ENCODE data around the gene NAA40.

- TF ChIP-seq CTCF (conservative IDR thresholded peaks at IDR 0.05; ENCODE audit: low read length) (no peak), EZH2phosphoT487 (IDR thresholded peaks at IDR 0.05; ENCODE audit: borderline replicate concordance) (no peak)
These were observed 52.8 kb downstream of the NAA40 start for GRCh38 chr11:63991558-63991957.
